Transverse colon (tissue), 3 donors: Measurements from ENCODE around the gene ZNF609.

Experiments
- POLR2A ChIP-seq: fragments of 450-650 bp; IDR thresholded peaks from one replicate; pipeline ENCODE4 v1.6.1; 2016; ENCODE audit warnings: antibody characterized with exemption, mild to moderate bottlenecking, moderate library complexity
- TF ChIP-seq, protein P1 (sequence below), 5 experiments: fragments of 200-600 bp in 3 of 5; fragments of 450-650 bp in 2 of 5; sonication (generic) in 3 of 5; IDR thresholded peaks; 1 replicate in 2 of 5; 2 replicates in 3 of 5; pipeline ENCODE4 v1.5.1; 2016 to 2017; ENCODE audit warnings: antibody characterized with exemption in 5 of 5, inconsistent platforms in 3 of 5, mild to moderate bottlenecking in 2 of 5, moderate library complexity in 1 of 5

DNA sequence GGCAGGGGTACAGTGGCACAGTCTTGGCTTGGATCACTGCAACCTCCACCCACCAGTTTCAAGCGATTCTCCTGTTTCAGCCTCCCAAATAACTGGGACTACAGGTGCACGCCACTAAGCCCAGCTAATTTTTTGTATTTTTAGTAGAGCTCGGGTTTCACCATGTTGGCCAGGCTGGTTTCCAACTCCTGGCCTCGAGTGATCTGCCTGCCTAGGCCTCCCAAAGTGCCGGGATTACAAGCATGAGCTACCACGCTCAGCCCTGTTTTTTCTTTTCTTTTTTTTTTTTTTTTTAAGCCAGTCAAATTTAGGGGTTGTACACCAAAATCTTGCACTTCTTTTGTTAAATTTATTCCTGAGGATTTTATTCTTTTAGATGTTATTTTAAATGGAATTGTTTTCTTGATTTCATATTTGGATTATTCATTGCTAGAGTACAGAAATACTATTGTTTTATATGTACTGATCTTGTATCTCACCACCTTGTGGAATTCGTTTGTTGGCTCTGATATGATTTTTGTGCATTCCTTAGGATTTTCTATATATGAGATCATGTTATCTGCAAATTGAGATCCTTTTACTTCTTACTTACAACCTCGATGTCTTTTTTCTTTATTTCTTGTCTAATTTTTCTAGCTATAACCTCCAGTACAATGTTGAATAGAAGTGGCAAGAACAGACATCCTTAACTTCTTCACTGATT, 65.6 kb downstream of the ZNF609 start:
- TF ChIP-seq, protein P1, sequence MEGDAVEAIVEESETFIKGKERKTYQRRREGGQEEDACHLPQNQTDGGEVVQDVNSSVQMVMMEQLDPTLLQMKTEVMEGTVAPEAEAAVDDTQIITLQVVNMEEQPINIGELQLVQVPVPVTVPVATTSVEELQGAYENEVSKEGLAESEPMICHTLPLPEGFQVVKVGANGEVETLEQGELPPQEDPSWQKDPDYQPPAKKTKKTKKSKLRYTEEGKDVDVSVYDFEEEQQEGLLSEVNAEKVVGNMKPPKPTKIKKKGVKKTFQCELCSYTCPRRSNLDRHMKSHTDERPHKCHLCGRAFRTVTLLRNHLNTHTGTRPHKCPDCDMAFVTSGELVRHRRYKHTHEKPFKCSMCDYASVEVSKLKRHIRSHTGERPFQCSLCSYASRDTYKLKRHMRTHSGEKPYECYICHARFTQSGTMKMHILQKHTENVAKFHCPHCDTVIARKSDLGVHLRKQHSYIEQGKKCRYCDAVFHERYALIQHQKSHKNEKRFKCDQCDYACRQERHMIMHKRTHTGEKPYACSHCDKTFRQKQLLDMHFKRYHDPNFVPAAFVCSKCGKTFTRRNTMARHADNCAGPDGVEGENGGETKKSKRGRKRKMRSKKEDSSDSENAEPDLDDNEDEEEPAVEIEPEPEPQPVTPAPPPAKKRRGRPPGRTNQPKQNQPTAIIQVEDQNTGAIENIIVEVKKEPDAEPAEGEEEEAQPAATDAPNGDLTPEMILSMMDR (IDR thresholded peaks at IDR 0.05): no peak
- TF ChIP-seq POLR2A: no peak
